Fibroblast of the aortic adventitia (primary cell): ENCODE results near the gene MUC4. TPM values are rescaled to one million over a fixed set of nuclear protein-coding genes. Genes with fewer than 3 reads are reported as not detected.
A peak's percentile ranks its signal among the peaks of the same experiment; 100 is the strongest.

Experiments
- DNase-seq: peaks from one replicate; pipeline ENCODE4 v3.0.0-alpha.2; 2010; ENCODE audit warnings: low read depth
- H3K4me3 ChIP-seq: 2 replicates; pipeline ENCODE4 v1.5.1; 2011; ENCODE audit warnings: low read depth, mild to moderate bottlenecking, control low read depth, low read length, moderate library complexity
- CTCF ChIP-seq: IDR thresholded peaks from 2 replicates; pipeline ENCODE4 v1.5.1; 2011; ENCODE audit warnings: mild to moderate bottlenecking, low read length, control low read depth, inconsistent platforms; ENCODE audit not compliant: insufficient read depth
- total RNA-seq: library from RNA; depleted of rRNA; stranded (reverse); fragments of >200 nt; gene quantifications from 2 replicates; pipeline ENCODE4 v1.2.3, GENCODE V29; 2012; ENCODE audit warnings: low replicate concordance

Gene MUC4
- total RNA-seq, 1 donor, result not detected

DNA sequence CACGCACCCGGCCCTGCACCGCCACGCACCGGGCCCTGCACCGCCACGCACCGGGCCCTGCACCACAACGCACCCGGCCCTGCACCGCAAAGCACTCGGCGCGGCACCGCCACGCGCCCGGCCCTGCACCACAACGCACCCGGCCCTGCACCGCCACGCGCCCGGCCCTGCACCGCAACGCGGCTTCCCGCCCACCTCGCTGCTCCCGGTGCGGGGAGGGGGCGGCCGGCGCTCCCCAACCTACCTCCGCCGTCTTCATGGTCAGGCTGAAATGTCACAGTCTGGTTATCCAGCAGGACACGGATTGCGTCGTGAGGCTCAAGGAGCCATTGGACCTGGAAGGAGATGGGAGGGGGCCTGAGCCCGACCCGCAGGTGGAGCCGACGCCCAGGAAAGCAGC lies 49.1 kb downstream of the MUC4 start:
- no peak overlapping the region for H3K4me3 ChIP-seq
- DNase-seq, result no peak
- TF ChIP-seq CTCF, result no peak

GRCh38 chr3:195762249-195762585 lies 49.5 kb downstream of the MUC4 start:
- no peak overlapping the region for H3K4me3 ChIP-seq
- no peak for TF ChIP-seq CTCF
- no peak for DNase-seq

DNA sequence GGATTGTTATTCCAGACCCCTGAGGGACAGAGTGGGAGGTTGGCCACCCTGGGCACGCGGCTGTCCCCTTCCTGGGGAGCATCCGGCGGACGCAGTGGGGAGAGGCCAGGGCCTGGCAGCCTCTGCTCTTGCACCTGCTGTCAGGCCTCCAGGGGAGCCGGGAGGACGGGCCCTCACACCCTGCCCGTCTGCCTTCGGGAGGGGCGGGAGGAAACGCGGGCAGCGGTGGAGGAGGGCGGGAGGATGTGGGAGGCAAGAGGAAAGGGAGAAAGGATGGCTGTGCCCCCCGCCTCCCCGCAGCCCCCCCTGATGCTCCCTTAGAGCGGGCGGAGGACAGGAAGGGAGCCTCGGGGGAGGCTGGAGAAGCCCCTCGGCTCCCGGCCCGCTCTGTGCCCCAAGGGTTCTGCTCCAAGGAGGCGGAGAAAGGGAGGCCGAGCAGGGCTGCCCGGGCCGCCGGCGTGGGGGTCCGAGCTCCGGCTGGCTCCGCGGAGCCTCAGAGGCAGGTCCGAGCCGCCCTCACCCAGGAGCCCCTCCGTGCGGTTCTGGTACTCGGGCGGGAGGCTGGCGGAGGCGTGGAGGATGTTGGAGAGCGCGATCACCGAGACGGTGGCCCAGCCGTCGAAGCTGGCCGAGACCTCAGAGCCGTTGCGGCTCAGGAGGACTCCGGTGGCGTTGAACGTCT lies 50.0 kb downstream of the MUC4 start:
- H3K4me3 ChIP-seq, result no peak overlapping the region
- no peak for TF ChIP-seq CTCF
- no peak for DNase-seq

DNA sequence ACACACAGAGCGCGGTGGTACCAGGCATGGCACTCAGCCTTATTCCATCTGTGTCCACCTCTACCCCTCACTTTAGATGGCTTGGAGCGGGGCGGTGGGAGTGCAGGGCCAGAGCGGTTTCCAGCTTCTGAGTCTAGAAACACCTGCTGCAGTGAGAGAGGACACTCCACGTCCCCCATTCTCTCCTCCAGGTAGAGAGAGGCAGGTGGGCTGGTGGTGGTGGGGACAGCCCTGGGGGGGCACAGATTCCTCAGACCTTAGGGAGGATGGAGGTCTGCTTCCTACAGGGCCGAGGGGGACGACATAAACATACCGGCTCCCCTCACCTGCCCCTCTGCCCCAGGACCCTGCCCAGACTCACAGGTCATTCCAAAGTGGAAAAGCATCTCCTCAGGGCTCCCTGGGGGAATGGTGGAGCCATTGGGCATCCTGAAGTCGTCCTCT lies 50.6 kb downstream of the MUC4 start:
- no peak overlapping the region for H3K4me3 ChIP-seq
- no peak for TF ChIP-seq CTCF
- no peak for DNase-seq

DNA sequence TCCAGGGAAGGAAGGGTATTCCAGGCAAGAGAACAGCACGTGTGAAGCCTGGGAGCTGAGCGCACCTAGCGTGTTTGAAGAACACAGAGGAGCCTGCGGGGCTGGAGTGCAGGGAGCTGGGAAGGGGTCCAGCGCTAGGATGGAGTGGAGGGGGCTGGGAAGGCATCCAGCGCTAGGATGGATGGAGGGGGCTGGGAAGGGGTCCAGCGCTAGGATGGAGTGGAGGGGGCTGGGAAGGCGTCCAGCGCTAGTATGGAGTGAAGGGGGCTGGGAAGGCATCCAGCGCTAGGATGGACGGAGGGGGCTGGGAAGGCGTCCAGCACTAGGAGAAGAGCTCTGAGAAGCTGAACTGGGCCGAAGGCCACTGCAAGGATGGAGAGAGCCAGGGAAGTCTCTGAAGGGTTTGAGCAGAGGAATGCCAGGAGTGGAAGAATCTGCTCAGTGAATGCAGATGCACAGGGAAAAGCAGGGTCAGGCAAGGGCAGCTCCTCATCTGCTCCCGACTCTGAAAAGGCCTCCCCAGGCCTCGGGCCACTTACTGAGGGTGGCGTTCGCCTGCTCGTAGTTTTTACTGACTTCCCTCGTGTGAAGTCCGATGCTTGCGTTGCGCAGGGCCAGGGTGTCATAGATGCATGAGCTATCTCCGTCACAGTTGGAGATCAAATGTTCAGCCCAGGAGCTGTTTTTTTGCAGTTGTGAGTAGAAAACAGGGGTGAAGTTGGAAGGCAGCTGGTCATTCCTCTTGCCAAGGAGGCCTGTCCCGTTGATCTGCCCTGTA lies 51.2 kb downstream of the MUC4 start:
- no peak overlapping the region for H3K4me3 ChIP-seq
- peak; percentile 81 for DNase-seq
- TF ChIP-seq CTCF, result no peak

- no peak overlapping the region for H3K4me3 ChIP-seq
- DNase-seq, result no peak
- TF ChIP-seq CTCF, result no peak
These were observed 52.9 kb downstream of the MUC4 start for GRCh38 chr3:195758721-195759353.
